HG03571 (cell line): ENCODE results near the gene H19.

Experiments
- ATAC-seq: cut with Tn5 transposase; IDR thresholded peaks from one replicate; pipeline ENCODE4 v1.9.1; 2021; ENCODE audit not compliant: unreplicated experiment

The H19 gene

GRCh38 chr11:1983601-1983961, 14.1 kb downstream of the H19 start:
- no peak for ATAC-seq

GRCh38 chr11:1982873-1983600, 14.6 kb downstream of the H19 start:
- ATAC-seq = no peak

GRCh38 chr11:1979607-1980006, 18.0 kb downstream of the H19 start:
- ATAC-seq = no peak

GRCh38 chr11:1978720-1979473, 18.7 kb downstream of the H19 start:
- ATAC-seq = no peak

GRCh38 chr11:1975185-1975584, 22.5 kb downstream of the H19 start:
- no peak for ATAC-seq

- no peak for ATAC-seq
These were observed 26.7 kb downstream of the H19 start for GRCh38 chr11:1970956-1971355.

- no peak for ATAC-seq
These were observed 27.9 kb downstream of the H19 start for GRCh38 chr11:1969776-1970175.

GRCh38 chr11:1969035-1969434, 28.6 kb downstream of the H19 start:
- no peak for ATAC-seq

- no peak for ATAC-seq
These were observed 29.1 kb downstream of the H19 start for GRCh38 chr11:1968454-1969002.

- no peak for ATAC-seq
These were observed 29.9 kb downstream of the H19 start for GRCh38 chr11:1967641-1968225.

- ATAC-seq = no peak
These were observed 31.1 kb downstream of the H19 start for GRCh38 chr11:1966531-1966930.

- ATAC-seq = no peak
These were observed 32.7 kb downstream of the H19 start for GRCh38 chr11:1964955-1965354.

- ATAC-seq = no peak
These were observed 33.3 kb downstream of the H19 start for GRCh38 chr11:1964348-1964747.

GRCh38 chr11:1963864-1964263, 33.8 kb downstream of the H19 start:
- ATAC-seq = no peak

GRCh38 chr11:1959786-1960185, 37.9 kb downstream of the H19 start:
- ATAC-seq = no peak

- no peak for ATAC-seq
These were observed 39.3 kb downstream of the H19 start for GRCh38 chr11:1958367-1958766.

- no peak for ATAC-seq
These were observed 44.0 kb downstream of the H19 start for GRCh38 chr11:1953489-1954266.

- no peak for ATAC-seq
These were observed 44.7 kb downstream of the H19 start for GRCh38 chr11:1952806-1953482.

GRCh38 chr11:1949922-1950321, 47.7 kb downstream of the H19 start:
- no peak for ATAC-seq

GRCh38 chr11:1949302-1949701, 48.3 kb downstream of the H19 start:
- no peak for ATAC-seq

GRCh38 chr11:1948389-1948788, 49.3 kb downstream of the H19 start:
- ATAC-seq = no peak
